Right forelimb (tissue), 1 donor: Measurements from ENCODE around the gene SERPINI2.
A peak's percentile ranks its signal among the peaks of the same experiment; 100 is the strongest.
"Not testable (repeated sequence)": the region's sequence is repeated elsewhere in the genome, so short reads cannot be mapped to it uniquely, and the experiment has no call there.

Experiments
- DNase-seq: peaks from one replicate; pipeline ENCODE4 v3.0.0-alpha.2; 2018

Gene SERPINI2

GRCh38 chr3:167445491-167445890, 28.4 kb downstream of the SERPINI2 start:
- DNase-seq: no peak

GRCh38 chr3:167441256-167441655, 32.6 kb downstream of the SERPINI2 start:
- DNase-seq: no peak

GRCh38 chr3:167437428-167438139, 36.3 kb downstream of the SERPINI2 start:
- no peak for DNase-seq

- not testable (repeated sequence) for DNase-seq
These were observed 46.9 kb downstream of the SERPINI2 start for GRCh38 chr3:167426962-167427361.

- not testable (repeated sequence) for DNase-seq
These were observed 51.4 kb downstream of the SERPINI2 start for GRCh38 chr3:167422396-167422795.

GRCh38 chr3:167409611-167410010, 64.2 kb downstream of the SERPINI2 start:
- no peak for DNase-seq

GRCh38 chr3:167406876-167407492, 66.9 kb downstream of the SERPINI2 start:
- peak; percentile 64 for DNase-seq

- DNase-seq: no peak
These were observed 76.0 kb downstream of the SERPINI2 start for GRCh38 chr3:167397826-167398225.

- DNase-seq: no peak
These were observed 77.8 kb downstream of the SERPINI2 start for GRCh38 chr3:167396075-167396474.

GRCh38 chr3:167394003-167394402, 79.8 kb downstream of the SERPINI2 start:
- no peak for DNase-seq
